GM23338 (cell line): ENCODE data around the gene CCDC170.
"Not testable (repeated sequence)": the region's sequence is repeated elsewhere in the genome, so short reads cannot be mapped to it uniquely, and the experiment has no call there.

Source experiments
- CREB1 ChIP-seq: fragments of 250-450 bp; sonication (Bioruptor Pico); IDR thresholded peaks from 2 replicates; pipeline ENCODE4 v1.5.0; 2020; ENCODE audit warnings: low read depth, mild to moderate bottlenecking, moderate library complexity
- CTCF ChIP-seq, 2 experiments: fragments of 200-600 bp in 1 of 2; sonication (generic) in 1 of 2; conservative IDR thresholded peaks; 2 replicates each; pipeline versions ENCODE4 v1.5.1 to v1.6.1; 2016 to 2017; ENCODE audit warnings: antibody characterized with exemption in 2 of 2, low read depth in 2 of 2, mild to moderate bottlenecking in 2 of 2, moderate library complexity in 1 of 2
- EZH2 ChIP-seq: fragments of 200-600 bp; sonication (generic); IDR thresholded peaks from one replicate; pipeline ENCODE4 v1.8.0; 2017; ENCODE audit warnings: antibody characterized with exemption, mild to moderate bottlenecking, low read depth; ENCODE audit not compliant: unreplicated experiment
- EZH2phosphoT487 ChIP-seq: fragments of 200-600 bp; sonication (generic); IDR thresholded peaks from one replicate; pipeline ENCODE4 v1.8.1; 2018; ENCODE audit warnings: antibody characterized with exemption; ENCODE audit not compliant: unreplicated experiment
- NANOG ChIP-seq: IDR thresholded peaks from 2 replicates; pipeline ENCODE4 v1.6.1; 2016; ENCODE audit warnings: antibody characterized with exemption, borderline replicate concordance
- POLR2AphosphoS5 ChIP-seq: IDR thresholded peaks from 2 replicates; pipeline ENCODE4 v1.6.1; 2016; ENCODE audit warnings: antibody characterized with exemption, low read depth
- REST ChIP-seq: IDR thresholded peaks from one replicate; pipeline ENCODE4 v1.6.1; 2018; ENCODE audit warnings: antibody characterized with exemption; ENCODE audit not compliant: unreplicated experiment

GRCh38 chr6:151455751-151456398 is 37.9 kb upstream of the CCDC170 start:
- TF ChIP-seq CTCF (conservative IDR thresholded peaks at IDR 0.05; ENCODE audit: low read depth in 2 of 2); POLR2AphosphoS5; EZH2; REST; NANOG; CREB1 (CRISPR knock-in tag); EZH2phosphoT487: not testable (repeated sequence)
